Mesenchymal stem cell (in vitro differentiated cells and primary cell): ENCODE data around the gene HEXB. TPM values are rescaled to one million over a fixed set of nuclear protein-coding genes. Genes with fewer than 3 reads are reported as not detected.
A peak's percentile ranks its signal among the peaks of the same experiment; 100 is the strongest.

Experiments
- DNase-seq: peaks from one replicate; pipeline ENCODE4 v3.0.0-alpha.2; 2013
- H2AFZ ChIP-seq: one replicate; pipeline ENCODE4 v1.6.1; 2013; ENCODE audit warnings: low read depth, mild to moderate bottlenecking, control low read depth, inconsistent platforms, low read length, moderate library complexity
- H2AK5ac ChIP-seq: 2 replicates; pipeline ENCODE4 v1.6.1; 2013; ENCODE audit warnings: low read length, moderate library complexity, mild to moderate bottlenecking, inconsistent platforms; ENCODE audit not compliant: severe bottlenecking
- H2BK120ac ChIP-seq: one replicate; pipeline ENCODE4 v1.6.1; 2013; ENCODE audit warnings: low read depth, mild to moderate bottlenecking, inconsistent platforms, low read length, moderate library complexity
- H2BK12ac ChIP-seq, 2 experiments: one replicate each; pipeline ENCODE4 v1.6.1; 2013; ENCODE audit warnings: inconsistent platforms in 2 of 2, low read length in 2 of 2, mild to moderate bottlenecking in 2 of 2, moderate library complexity in 2 of 2, control low read depth in 1 of 2
- H2BK15ac ChIP-seq: one replicate; pipeline ENCODE4 v1.6.1; 2013; ENCODE audit warnings: mild to moderate bottlenecking, low read depth, inconsistent platforms; ENCODE audit not compliant: poor library complexity, severe bottlenecking
- H2BK5ac ChIP-seq: 2 replicates; pipeline ENCODE4 v1.6.1; 2013; ENCODE audit warnings: low read depth, mild to moderate bottlenecking, low read length, control low read depth, inconsistent platforms; ENCODE audit not compliant: poor library complexity, severe bottlenecking
- H3K14ac ChIP-seq, 2 experiments: one replicate each; pipeline ENCODE4 v1.6.1; 2013; ENCODE audit warnings: inconsistent platforms in 2 of 2, low read length in 2 of 2, control low read depth in 1 of 2, mild to moderate bottlenecking in 1 of 2, moderate library complexity in 1 of 2
- H3K18ac ChIP-seq, 2 experiments: one replicate each; pipeline ENCODE4 v1.6.1; 2013; ENCODE audit warnings: inconsistent platforms in 2 of 2, low read length in 2 of 2, control low read depth in 1 of 2, low read depth in 1 of 2, mild to moderate bottlenecking in 1 of 2
- H3K23ac ChIP-seq, 2 experiments: one replicate each; pipeline ENCODE4 v1.6.1; 2013; ENCODE audit warnings: inconsistent platforms in 2 of 2, low read length in 2 of 2, mild to moderate bottlenecking in 2 of 2, moderate library complexity in 2 of 2, control low read depth in 1 of 2
- H3K27ac ChIP-seq: 2 replicates; pipeline ENCODE4 v1.5.1; 2013; ENCODE audit warnings: mild to moderate bottlenecking, moderate library complexity, low read length, control low read depth, inconsistent platforms; ENCODE audit not compliant: poor library complexity, severe bottlenecking
- H3K27me3 ChIP-seq, 2 experiments: 2 replicates each; pipeline versions ENCODE4 v1.6.1 to v1.7.0; 2013; ENCODE audit warnings: low read length in 2 of 2, mild to moderate bottlenecking in 2 of 2, moderate library complexity in 2 of 2, control low read depth in 1 of 2, inconsistent platforms in 1 of 2; ENCODE audit not compliant: control insufficient read depth in 1 of 2, insufficient read depth in 1 of 2
- H3K36me3 ChIP-seq, 2 experiments: 2 replicates each; pipeline versions ENCODE4 v1.6.1 to v1.7.0; 2013; ENCODE audit warnings: low read length in 2 of 2, control low read depth in 1 of 2, inconsistent platforms in 1 of 2, low read depth in 1 of 2, mild to moderate bottlenecking in 1 of 2; ENCODE audit not compliant: insufficient read depth in 2 of 2, control insufficient read depth in 1 of 2
- H3K4ac ChIP-seq, 2 experiments: one replicate each; pipeline ENCODE4 v1.6.1; 2013; ENCODE audit warnings: inconsistent platforms in 2 of 2, low read length in 2 of 2, mild to moderate bottlenecking in 2 of 2, moderate library complexity in 2 of 2, control low read depth in 1 of 2, low read depth in 1 of 2
- H3K4me1 ChIP-seq: 2 replicates; pipeline ENCODE4 v1.6.1; 2013; ENCODE audit warnings: low read depth, low read length, control low read depth; ENCODE audit not compliant: control insufficient read depth, insufficient read depth
- H3K4me2 ChIP-seq: 2 replicates; pipeline ENCODE4 v1.6.1; 2013; ENCODE audit warnings: low read length, mild to moderate bottlenecking, inconsistent platforms; ENCODE audit not compliant: poor library complexity, severe bottlenecking
- H3K4me3 ChIP-seq, 2 experiments: 2 replicates each; pipeline versions ENCODE4 v1.5.1 to v1.7.0; 2013; ENCODE audit warnings: low read length in 2 of 2, mild to moderate bottlenecking in 2 of 2, control low read depth in 1 of 2, low read depth in 1 of 2; ENCODE audit not compliant: insufficient read depth in 1 of 2
- H3K79me1 ChIP-seq: replicated peaks from 2 replicates; pipeline ENCODE4 v1.6.1; 2013; ENCODE audit warnings: mild to moderate bottlenecking, control low read depth, low read length, inconsistent platforms; ENCODE audit not compliant: poor library complexity, severe bottlenecking
- H3K9ac ChIP-seq: 2 replicates; pipeline ENCODE4 v1.7.0; 2013; ENCODE audit warnings: mild to moderate bottlenecking, low read length, moderate library complexity
- H3K9me3 ChIP-seq: 2 replicates; pipeline ENCODE4 v1.7.0; 2013; ENCODE audit warnings: mild to moderate bottlenecking, low read length; ENCODE audit not compliant: control insufficient read depth
- H4K8ac ChIP-seq: one replicate; pipeline ENCODE4 v1.6.1; 2013; ENCODE audit warnings: inconsistent platforms, mild to moderate bottlenecking, low read length, moderate library complexity
- H4K91ac ChIP-seq: one replicate; pipeline ENCODE4 v1.6.1; 2013; ENCODE audit warnings: mild to moderate bottlenecking, low read length, inconsistent platforms
- WGBS: methylation state at CpG from one replicate; pipeline ENCODE4 v1.1.7; 2013; ENCODE audit warnings: mixed read lengths; 5-methylcytosine and 5-hydroxymethylcytosine counted together
- small RNA-seq: library from polyadenylated mRNA; stranded (forward); fragments of <200 nt; extraction: miRNeasy Mini kit (QIAGEN cat#:217004); gene quantifications from one replicate; pipeline ENCODE3, GENCODE V24; 2013; ENCODE audit warnings: low read depth

The HEXB gene

DNA sequence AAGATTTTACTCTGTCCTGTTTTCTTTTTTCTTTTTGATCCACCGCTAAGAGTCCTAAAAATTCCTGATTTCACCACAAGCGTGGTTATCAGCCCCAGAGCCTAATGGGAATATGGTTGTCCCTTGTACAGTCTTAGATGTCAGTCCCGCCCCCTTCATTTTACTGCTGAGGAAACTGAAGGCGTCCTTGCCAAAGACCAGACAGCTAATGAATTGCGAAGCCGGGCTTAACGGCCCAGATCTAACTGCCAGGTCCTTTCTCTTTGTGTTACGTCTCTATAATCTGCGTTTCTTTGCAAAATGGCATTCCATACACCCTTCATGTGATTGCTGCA lies 82.5 kb downstream of the HEXB start:
- no peaks in the 10 kb centered on the region for H3K27me3 ChIP-seq
- peak overlapping the region; percentile 95 to 98 for H3K4me3 ChIP-seq
- H3K79me1 ChIP-seq, result peaks cover 13% of the 10 kb centered on the region
- DNase-seq, result peak; percentile 80
- H2BK5ac ChIP-seq, result no peak overlapping the region
- no peak overlapping the region for H2AFZ ChIP-seq
- no peak overlapping the region for H2BK120ac ChIP-seq
- H3K9me3 ChIP-seq, result no peaks in the 10 kb centered on the region
- peak overlapping the region; percentile 94 for H3K4me2 ChIP-seq
- WGBS, result 5% methylated on average over 8 of the region's 9 CpGs
- no peak overlapping the region for H3K23ac ChIP-seq
- H3K27ac ChIP-seq, result peak overlapping the region; percentile 68
- no peak overlapping the region for H4K8ac ChIP-seq
- peaks cover 4 to 31% of the 10 kb centered on the region in 2 experiments for H3K36me3 ChIP-seq
- H4K91ac ChIP-seq, result no peak overlapping the region
- no peak overlapping the region for H2BK12ac ChIP-seq
- H3K9ac ChIP-seq, result peak overlapping the region; percentile 93
- peak overlapping the region in 1 of 2 experiments; percentile 61 for H3K18ac ChIP-seq
- peak overlapping the region in 1 of 2 experiments; percentile 95 for H3K4ac ChIP-seq
- peak overlapping the region; percentile 16 for H2AK5ac ChIP-seq
- H3K14ac ChIP-seq, result peak overlapping the region in 1 of 2 experiments; percentile 60
- no peak overlapping the region for H2BK15ac ChIP-seq
- peaks cover 9% of the 10 kb centered on the region for H3K4me1 ChIP-seq

Small RNA genes lying within 50 kb of the gene (small RNA-seq; reads per million reads assigned to genes)
- not detected for gene RNU6-658P
